A673 (cell line): ENCODE measurements around the gene ROR1.

Source experiments
- EZH2 ChIP-seq: fragments of 200-600 bp; sonication (generic); IDR thresholded peaks from 2 replicates; pipeline ENCODE4 v1.6.1; 2017; ENCODE audit warnings: borderline replicate concordance, low read depth, mild to moderate bottlenecking, mixed read lengths, antibody characterized with exemption, low read length; ENCODE audit not compliant: poor library complexity, severe bottlenecking
- TF ChIP-seq, protein P1 (sequence below): fragments of 300-800, 200-600 bp; sonication (generic); conservative IDR thresholded peaks from 2 replicates; pipeline ENCODE4 v1.5.1; 2017; ENCODE audit warnings: low read depth, mild to moderate bottlenecking, antibody characterized with exemption, low read length, moderate library complexity, mixed read lengths

DNA sequence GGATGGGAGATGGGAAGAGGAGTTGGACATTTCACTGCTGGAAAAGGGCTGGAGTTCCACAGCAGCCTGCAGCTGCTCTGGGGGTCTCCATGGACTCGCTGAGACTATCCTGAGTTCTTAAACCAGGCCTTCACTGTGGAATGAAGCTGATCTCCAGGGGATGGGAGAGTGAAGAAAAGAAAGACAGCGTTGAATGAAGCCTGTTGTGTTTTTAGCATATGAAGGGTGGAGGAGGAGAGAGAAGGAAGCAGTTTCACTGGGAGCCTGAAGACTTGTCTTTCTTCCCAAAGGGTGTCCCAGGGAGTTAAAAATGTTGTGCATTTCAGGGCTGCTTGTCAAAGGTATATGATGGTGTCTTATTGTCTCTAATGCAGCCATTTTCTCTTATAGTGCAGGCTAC, 9.2 kb downstream of the ROR1 start:
- TF ChIP-seq, protein P1, sequence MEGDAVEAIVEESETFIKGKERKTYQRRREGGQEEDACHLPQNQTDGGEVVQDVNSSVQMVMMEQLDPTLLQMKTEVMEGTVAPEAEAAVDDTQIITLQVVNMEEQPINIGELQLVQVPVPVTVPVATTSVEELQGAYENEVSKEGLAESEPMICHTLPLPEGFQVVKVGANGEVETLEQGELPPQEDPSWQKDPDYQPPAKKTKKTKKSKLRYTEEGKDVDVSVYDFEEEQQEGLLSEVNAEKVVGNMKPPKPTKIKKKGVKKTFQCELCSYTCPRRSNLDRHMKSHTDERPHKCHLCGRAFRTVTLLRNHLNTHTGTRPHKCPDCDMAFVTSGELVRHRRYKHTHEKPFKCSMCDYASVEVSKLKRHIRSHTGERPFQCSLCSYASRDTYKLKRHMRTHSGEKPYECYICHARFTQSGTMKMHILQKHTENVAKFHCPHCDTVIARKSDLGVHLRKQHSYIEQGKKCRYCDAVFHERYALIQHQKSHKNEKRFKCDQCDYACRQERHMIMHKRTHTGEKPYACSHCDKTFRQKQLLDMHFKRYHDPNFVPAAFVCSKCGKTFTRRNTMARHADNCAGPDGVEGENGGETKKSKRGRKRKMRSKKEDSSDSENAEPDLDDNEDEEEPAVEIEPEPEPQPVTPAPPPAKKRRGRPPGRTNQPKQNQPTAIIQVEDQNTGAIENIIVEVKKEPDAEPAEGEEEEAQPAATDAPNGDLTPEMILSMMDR, result no peak
- TF ChIP-seq EZH2, result no peak
